ENCODE results near the gene GCK. TPM values are rescaled to one million over a fixed set of nuclear protein-coding genes. Genes with fewer than 3 reads are reported as not detected.

GCK gene
- total RNA-seq, 3 donors from 2014 or later, result 0.48 to 1.6 TPM; not detected in 1

DNA sequence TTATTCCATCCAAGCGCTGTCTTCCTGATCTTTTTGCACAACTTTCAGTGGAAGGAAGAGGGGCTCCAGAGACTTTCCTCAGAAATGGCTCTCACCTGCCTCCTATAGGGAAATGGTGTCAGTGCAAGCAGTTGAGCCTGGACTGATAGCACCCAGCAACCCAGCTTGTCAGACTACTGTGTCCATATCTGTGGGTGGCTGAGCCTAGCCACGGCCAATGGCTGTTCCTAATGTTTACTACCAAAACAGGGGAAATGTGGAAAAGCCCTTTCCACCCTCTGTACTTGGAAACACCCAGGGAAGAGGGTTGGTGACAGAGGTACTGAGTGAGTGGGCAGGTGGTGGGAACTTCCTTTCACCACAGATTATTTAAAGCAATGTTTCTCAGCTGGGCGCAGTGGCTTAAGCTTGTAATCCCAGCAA, 7.2 kb upstream of the GCK start:
- DNase-seq (ENCODE audit: low spot score in 2 of 2), result no peak
- Histone ChIP-seq H3K4me3 (no peak overlapping the region), H3K4me1 (peaks cover under 1% of the 10 kb centered on the region in 2 donors), H3K36me3 (no peaks in the 10 kb centered on the region), H3K27me3 (peaks cover 0 to 5% of the 10 kb centered on the region in 2 donors), H3K27ac (no peak overlapping the region), H3K9me3 (no peaks in the 10 kb centered on the region)
- no peak for TF ChIP-seq POLR2AphosphoS5 (IDR thresholded peaks at IDR 0.05)
- no peak for TF ChIP-seq POLR2A (IDR thresholded peaks at IDR 0.05)
- TF ChIP-seq, protein P1, sequence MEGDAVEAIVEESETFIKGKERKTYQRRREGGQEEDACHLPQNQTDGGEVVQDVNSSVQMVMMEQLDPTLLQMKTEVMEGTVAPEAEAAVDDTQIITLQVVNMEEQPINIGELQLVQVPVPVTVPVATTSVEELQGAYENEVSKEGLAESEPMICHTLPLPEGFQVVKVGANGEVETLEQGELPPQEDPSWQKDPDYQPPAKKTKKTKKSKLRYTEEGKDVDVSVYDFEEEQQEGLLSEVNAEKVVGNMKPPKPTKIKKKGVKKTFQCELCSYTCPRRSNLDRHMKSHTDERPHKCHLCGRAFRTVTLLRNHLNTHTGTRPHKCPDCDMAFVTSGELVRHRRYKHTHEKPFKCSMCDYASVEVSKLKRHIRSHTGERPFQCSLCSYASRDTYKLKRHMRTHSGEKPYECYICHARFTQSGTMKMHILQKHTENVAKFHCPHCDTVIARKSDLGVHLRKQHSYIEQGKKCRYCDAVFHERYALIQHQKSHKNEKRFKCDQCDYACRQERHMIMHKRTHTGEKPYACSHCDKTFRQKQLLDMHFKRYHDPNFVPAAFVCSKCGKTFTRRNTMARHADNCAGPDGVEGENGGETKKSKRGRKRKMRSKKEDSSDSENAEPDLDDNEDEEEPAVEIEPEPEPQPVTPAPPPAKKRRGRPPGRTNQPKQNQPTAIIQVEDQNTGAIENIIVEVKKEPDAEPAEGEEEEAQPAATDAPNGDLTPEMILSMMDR (IDR thresholded peaks at IDR 0.05), result peak in 2 of 3 donors; percentile 24 to 41
- intact Hi-C loops (cut with DNase I; ENCODE audit: low total_unique reads), result no loop called here

DNA sequence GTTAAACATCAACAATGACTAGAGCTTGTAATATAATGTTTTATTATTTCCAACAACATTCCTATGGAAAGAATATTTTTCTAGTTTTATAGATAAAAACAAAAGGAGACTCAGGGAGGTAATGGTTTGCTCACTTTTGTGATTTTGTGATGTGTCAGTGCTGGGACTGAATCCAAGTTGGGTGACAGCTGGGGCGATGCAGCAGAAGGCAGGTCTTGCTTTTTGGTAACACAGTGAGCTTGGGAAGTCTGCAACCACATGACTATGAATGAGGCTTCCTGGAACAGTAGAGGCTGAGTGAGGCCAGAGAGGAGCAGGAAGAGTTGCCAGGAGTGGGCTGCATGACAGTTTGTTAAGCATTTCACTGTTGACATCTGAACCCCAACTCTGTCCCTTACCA, 6.7 kb upstream of the GCK start:
- H3K27me3 ChIP-seq, result peaks cover 0 to 5% of the 10 kb centered on the region in 2 donors
- intact Hi-C loops (cut with DNase I; ENCODE audit: low total_unique reads), result no loop called here
- no peaks in the 10 kb centered on the region for H3K36me3 ChIP-seq
- H3K9me3 ChIP-seq, result no peaks in the 10 kb centered on the region
- no peaks in the 10 kb centered on the region for H3K4me1 ChIP-seq
- no peak overlapping the region for H3K4me3 ChIP-seq
- TF ChIP-seq POLR2AphosphoS5 (IDR thresholded peaks at IDR 0.05) (no peak), POLR2A (IDR thresholded peaks at IDR 0.05) (no peak)
- DNase-seq (ENCODE audit: low spot score in 2 of 2), result no peak
- no peak overlapping the region for H3K27ac ChIP-seq

DNA sequence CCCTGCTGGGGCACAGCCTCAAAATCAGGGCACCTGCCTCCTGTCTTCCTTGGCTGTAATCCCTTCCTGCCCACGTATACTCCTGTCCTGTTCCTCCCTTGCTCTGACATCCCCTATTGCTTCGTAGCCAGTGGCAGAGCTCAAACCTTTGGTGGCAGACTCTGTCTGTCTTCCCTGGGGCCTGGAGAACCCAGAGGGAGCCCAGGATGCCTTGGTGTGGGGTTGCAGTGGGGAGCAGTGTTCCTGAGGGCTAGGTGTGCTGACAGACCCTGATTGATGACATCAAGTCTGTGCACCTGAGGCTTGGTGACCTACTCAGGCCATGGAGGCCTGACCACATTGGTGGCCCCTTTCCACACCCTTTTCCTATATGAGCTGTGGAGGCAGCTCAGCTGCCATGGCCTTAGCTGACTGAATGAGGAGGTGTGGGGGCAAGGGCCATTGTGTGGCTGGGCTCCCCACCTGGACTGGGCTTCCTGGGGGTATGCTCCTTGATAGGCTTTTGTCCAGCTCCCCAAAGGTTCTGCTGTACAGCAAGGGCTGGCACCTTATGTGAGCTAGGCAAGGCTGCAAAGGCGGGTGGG, 5.4 kb upstream of the GCK start:
- DNase-seq (ENCODE audit: low spot score in 2 of 2), result no peak
- H3K27ac ChIP-seq, result no peak overlapping the region
- intact Hi-C loops (cut with DNase I; ENCODE audit: low total_unique reads), result no loop called here
- no peaks in the 10 kb centered on the region for H3K4me1 ChIP-seq
- H3K36me3 ChIP-seq, result no peaks in the 10 kb centered on the region
- TF ChIP-seq POLR2AphosphoS5 (IDR thresholded peaks at IDR 0.05), result no peak
- TF ChIP-seq, protein P1 (IDR thresholded peaks at IDR 0.05), result no peak
- TF ChIP-seq POLR2A (IDR thresholded peaks at IDR 0.05), result no peak
- no peak overlapping the region for H3K4me3 ChIP-seq
- H3K9me3 ChIP-seq, result no peaks in the 10 kb centered on the region
- H3K27me3 ChIP-seq, result peaks cover 0 to 5% of the 10 kb centered on the region in 2 donors

DNA sequence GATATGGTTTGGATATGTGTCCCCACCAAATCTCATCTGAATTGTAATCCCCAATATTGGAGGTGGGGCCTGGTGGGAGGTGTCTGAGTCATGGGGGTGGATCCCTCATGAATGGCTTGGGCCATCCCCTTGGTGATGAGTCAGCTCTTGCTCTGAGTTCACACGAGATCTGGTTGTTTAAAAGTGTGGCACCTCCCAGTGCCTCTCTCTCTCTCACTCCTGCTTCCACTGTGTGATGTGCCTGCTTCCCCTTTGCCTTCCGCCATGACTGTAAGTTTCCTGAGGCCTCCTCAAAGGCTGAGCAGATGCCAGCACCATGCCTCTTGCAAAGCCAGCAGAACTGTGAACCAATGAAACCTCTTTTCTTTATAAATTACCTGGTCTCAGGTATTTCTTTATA, 4.8 kb upstream of the GCK start:
- Histone ChIP-seq H3K27ac (no peak overlapping the region), H3K4me3 (no peak overlapping the region), H3K9me3 (no peaks in the 10 kb centered on the region), H3K36me3 (no peaks in the 10 kb centered on the region), H3K27me3 (peaks cover 0 to 5% of the 10 kb centered on the region in 2 donors), H3K4me1 (no peaks in the 10 kb centered on the region)
- TF ChIP-seq POLR2A (IDR thresholded peaks at IDR 0.05) (no peak), POLR2AphosphoS5 (IDR thresholded peaks at IDR 0.05) (no peak)
- TF ChIP-seq, protein P1 (IDR thresholded peaks at IDR 0.05), result no peak
- DNase-seq (ENCODE audit: low spot score in 2 of 2), result no peak
- intact Hi-C loops (cut with DNase I; ENCODE audit: low total_unique reads), result no loop called here

DNA sequence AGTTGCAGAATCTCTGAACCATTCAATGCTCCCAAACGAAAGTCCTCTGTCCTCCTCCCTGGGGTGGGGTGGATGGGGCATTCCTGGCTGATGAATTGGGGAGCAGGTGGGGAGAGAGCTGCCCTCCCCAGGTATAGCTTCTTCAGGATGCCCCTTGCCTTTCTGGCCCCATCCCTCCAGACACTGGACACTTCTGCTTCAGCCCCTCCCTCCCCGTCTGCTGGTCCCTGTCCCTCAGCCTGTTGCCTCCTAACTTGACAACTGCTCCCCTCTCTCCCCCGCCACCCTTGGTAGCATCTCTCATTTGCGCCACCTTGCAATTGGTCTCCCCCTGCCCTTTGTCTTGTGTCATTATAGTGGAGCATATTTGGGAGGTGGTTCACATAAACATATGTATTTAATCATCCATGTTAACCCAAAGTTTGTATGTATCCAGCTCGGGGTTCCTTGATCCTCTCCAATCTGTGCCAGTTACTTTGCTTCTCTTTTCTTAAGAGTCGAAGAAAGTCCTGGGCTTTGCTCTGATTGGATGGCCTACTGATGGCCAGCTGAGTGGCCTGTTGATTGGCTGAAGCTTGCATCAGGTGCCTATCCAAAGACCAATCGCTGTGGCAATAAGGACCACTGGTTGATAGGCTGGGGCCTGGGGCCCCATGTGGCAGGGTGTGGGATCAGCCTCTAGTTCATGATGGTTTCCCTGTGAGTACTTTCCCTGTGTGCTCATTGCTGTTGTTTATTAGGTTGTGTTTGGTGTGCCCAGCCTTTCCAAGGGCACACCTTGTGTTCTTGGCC, 4.0 kb upstream of the GCK start:
- intact Hi-C loops (cut with DNase I; ENCODE audit: low total_unique reads), result no loop called here
- TF ChIP-seq POLR2A (IDR thresholded peaks at IDR 0.05), result no peak
- TF ChIP-seq, protein P1 (IDR thresholded peaks at IDR 0.05), result no peak
- no peak for TF ChIP-seq POLR2AphosphoS5 (IDR thresholded peaks at IDR 0.05)
- Histone ChIP-seq H3K27ac (no peak overlapping the region), H3K4me3 (no peak overlapping the region), H3K36me3 (no peaks in the 10 kb centered on the region), H3K27me3 (peaks cover 0 to 5% of the 10 kb centered on the region in 2 donors), H3K9me3 (no peaks in the 10 kb centered on the region), H3K4me1 (no peaks in the 10 kb centered on the region)
- no peak for DNase-seq (ENCODE audit: low spot score in 2 of 2)

All from breast epithelium (tissue), 4 donors.